Trophoblast cell (in vitro differentiated cells and primary cell): ENCODE measurements around the gene KIRREL3.

ENCODE experiments used
- DNase-seq, 2 donors: peaks; one replicate each; pipeline ENCODE4 v3.0.0-alpha.2; 2016
- H2AFZ ChIP-seq: 2 replicates; pipeline ENCODE4 v1.6.1; 2013; ENCODE audit warnings: low read length, moderate library complexity, mild to moderate bottlenecking; ENCODE audit not compliant: insufficient read depth, poor library complexity
- H2AK5ac ChIP-seq: 2 replicates; pipeline ENCODE4 v1.6.1; 2013; ENCODE audit warnings: mild to moderate bottlenecking, low read length
- H2BK120ac ChIP-seq: 2 replicates; pipeline ENCODE4 v1.6.1; 2013; ENCODE audit warnings: low read length, mild to moderate bottlenecking, moderate library complexity; ENCODE audit not compliant: insufficient read depth, poor library complexity
- H2BK12ac ChIP-seq: 2 replicates; pipeline ENCODE4 v1.6.1; 2013; ENCODE audit warnings: mild to moderate bottlenecking, low read length, moderate library complexity
- H2BK5ac ChIP-seq: 2 replicates; pipeline ENCODE4 v1.6.1; 2013; ENCODE audit warnings: low read length, low read depth, moderate library complexity, mild to moderate bottlenecking; ENCODE audit not compliant: poor library complexity
- H3K14ac ChIP-seq: 2 replicates; pipeline ENCODE4 v1.6.1; 2013; ENCODE audit warnings: mild to moderate bottlenecking, low read length
- H3K18ac ChIP-seq: 2 replicates; pipeline ENCODE4 v1.6.1; 2013; ENCODE audit warnings: mild to moderate bottlenecking, low read length
- H3K23ac ChIP-seq: 2 replicates; pipeline ENCODE4 v1.6.1; 2013; ENCODE audit warnings: low read length
- H3K27ac ChIP-seq: 2 replicates; pipeline ENCODE4 v1.5.1; 2013; ENCODE audit warnings: low read depth, mild to moderate bottlenecking, inconsistent platforms, low read length, moderate library complexity
- H3K27me3 ChIP-seq: 2 replicates; pipeline ENCODE4 v1.6.1; 2013; ENCODE audit warnings: inconsistent platforms, mild to moderate bottlenecking, low read length, moderate library complexity; ENCODE audit not compliant: insufficient read depth
- H3K36me3 ChIP-seq, 2 experiments: 1 replicate in 1 of 2; 2 replicates in 1 of 2; pipeline ENCODE4 v1.6.1; 2013; ENCODE audit warnings: low read length in 2 of 2, mild to moderate bottlenecking in 2 of 2, moderate library complexity in 1 of 2; ENCODE audit not compliant: insufficient read depth in 2 of 2, control insufficient read depth in 1 of 2
- H3K4ac ChIP-seq: 2 replicates; pipeline ENCODE4 v1.6.1; 2013; ENCODE audit warnings: low read depth, mild to moderate bottlenecking, low read length, moderate library complexity
- H3K4me1 ChIP-seq, 2 experiments: 1 replicate in 1 of 2; 2 replicates in 1 of 2; pipeline ENCODE4 v1.6.1; 2013; ENCODE audit warnings: low read length in 2 of 2, mild to moderate bottlenecking in 2 of 2, moderate library complexity in 1 of 2; ENCODE audit not compliant: insufficient read depth in 2 of 2, control insufficient read depth in 1 of 2
- H3K4me2 ChIP-seq: 2 replicates; pipeline ENCODE4 v1.6.1; 2013; ENCODE audit warnings: inconsistent platforms, mild to moderate bottlenecking, low read length, moderate library complexity
- H3K4me3 ChIP-seq: 2 replicates; pipeline ENCODE4 v1.5.1; 2013; ENCODE audit warnings: mild to moderate bottlenecking, low read depth, low read length, inconsistent platforms
- H3K79me1 ChIP-seq: one replicate; pipeline ENCODE4 v1.6.1; 2013; ENCODE audit warnings: low read length
- H3K79me2 ChIP-seq: 2 replicates; pipeline ENCODE4 v1.6.1; 2013; ENCODE audit warnings: low read length, mild to moderate bottlenecking; ENCODE audit not compliant: control insufficient read depth, insufficient read depth, poor library complexity
- H3K9ac ChIP-seq: 2 replicates; pipeline ENCODE4 v1.6.1; 2013; ENCODE audit warnings: mild to moderate bottlenecking, low read length
- H3K9me3 ChIP-seq: 2 replicates; pipeline ENCODE4 v1.6.1; 2013; ENCODE audit warnings: low read depth, mild to moderate bottlenecking, control low read depth, inconsistent platforms, low read length; ENCODE audit not compliant: insufficient read depth
- H4K12ac ChIP-seq: 2 replicates; pipeline ENCODE4 v1.6.1; 2013; ENCODE audit warnings: low read depth, mild to moderate bottlenecking, low read length, moderate library complexity
- H4K8ac ChIP-seq: 2 replicates; pipeline ENCODE4 v1.6.1; 2013; ENCODE audit warnings: low read depth, mild to moderate bottlenecking, low read length, moderate library complexity
- H4K91ac ChIP-seq: one replicate; pipeline ENCODE4 v1.6.1; 2013; ENCODE audit warnings: low read depth, mild to moderate bottlenecking, low read length, moderate library complexity
- WGBS: extraction: QIAGEN DNeasy Blood & Tissue Kit; methylation state at CpG from one replicate; pipeline ENCODE4 v1.1.7; 2013; ENCODE audit warnings: missing lambda C conversion rate; ENCODE audit not compliant: insufficient read length, insufficient coverage; ENCODE audit errors: extremely low coverage; 5-methylcytosine and 5-hydroxymethylcytosine counted together

The KIRREL3 gene

DNA sequence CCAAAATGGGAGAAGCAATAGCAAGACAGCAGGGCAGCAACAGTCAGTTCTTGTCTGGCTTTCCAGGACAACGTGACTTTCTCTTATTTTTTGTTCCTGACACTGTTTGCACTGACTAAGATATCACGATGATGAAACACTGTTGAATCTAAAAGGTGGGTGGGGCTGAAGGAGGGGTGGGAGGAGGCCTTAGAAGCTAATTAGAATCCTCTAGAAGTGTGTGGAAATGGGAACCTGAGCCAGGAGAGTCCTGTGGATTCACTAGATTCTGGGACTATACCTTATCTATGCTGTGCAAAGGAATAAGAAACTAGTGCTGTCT is 344.8 kb downstream of the KIRREL3 start:
- no peaks in the 10 kb centered on the region for H3K9me3 ChIP-seq
- no peak overlapping the region for H4K12ac ChIP-seq
- H4K8ac ChIP-seq, result no peak overlapping the region
- H2BK5ac ChIP-seq, result no peak overlapping the region
- H2BK120ac ChIP-seq, result no peak overlapping the region
- no peak overlapping the region for H3K4ac ChIP-seq
- no peaks in the 10 kb centered on the region for H3K27me3 ChIP-seq
- H3K4me2 ChIP-seq, result no peak overlapping the region
- no peaks in the 10 kb centered on the region for H3K79me2 ChIP-seq
- H4K91ac ChIP-seq, result no peak overlapping the region
- H2BK12ac ChIP-seq, result no peak overlapping the region
- no peak overlapping the region for H2AK5ac ChIP-seq
- no peak overlapping the region for H3K27ac ChIP-seq
- no peak for DNase-seq
- H2AFZ ChIP-seq, result no peak overlapping the region
- H3K14ac ChIP-seq, result no peak overlapping the region
- WGBS, result no CpG with 5 or more reads among the region's 2 CpGs
- no peak overlapping the region for H3K4me3 ChIP-seq
- no peaks in the 10 kb centered on the region for H3K36me3 ChIP-seq
- H3K79me1 ChIP-seq, result no peaks in the 10 kb centered on the region
- H3K4me1 ChIP-seq, result no peaks in the 10 kb centered on the region
- H3K18ac ChIP-seq, result no peak overlapping the region
- no peak overlapping the region for H3K23ac ChIP-seq
- no peak overlapping the region for H3K9ac ChIP-seq

DNA sequence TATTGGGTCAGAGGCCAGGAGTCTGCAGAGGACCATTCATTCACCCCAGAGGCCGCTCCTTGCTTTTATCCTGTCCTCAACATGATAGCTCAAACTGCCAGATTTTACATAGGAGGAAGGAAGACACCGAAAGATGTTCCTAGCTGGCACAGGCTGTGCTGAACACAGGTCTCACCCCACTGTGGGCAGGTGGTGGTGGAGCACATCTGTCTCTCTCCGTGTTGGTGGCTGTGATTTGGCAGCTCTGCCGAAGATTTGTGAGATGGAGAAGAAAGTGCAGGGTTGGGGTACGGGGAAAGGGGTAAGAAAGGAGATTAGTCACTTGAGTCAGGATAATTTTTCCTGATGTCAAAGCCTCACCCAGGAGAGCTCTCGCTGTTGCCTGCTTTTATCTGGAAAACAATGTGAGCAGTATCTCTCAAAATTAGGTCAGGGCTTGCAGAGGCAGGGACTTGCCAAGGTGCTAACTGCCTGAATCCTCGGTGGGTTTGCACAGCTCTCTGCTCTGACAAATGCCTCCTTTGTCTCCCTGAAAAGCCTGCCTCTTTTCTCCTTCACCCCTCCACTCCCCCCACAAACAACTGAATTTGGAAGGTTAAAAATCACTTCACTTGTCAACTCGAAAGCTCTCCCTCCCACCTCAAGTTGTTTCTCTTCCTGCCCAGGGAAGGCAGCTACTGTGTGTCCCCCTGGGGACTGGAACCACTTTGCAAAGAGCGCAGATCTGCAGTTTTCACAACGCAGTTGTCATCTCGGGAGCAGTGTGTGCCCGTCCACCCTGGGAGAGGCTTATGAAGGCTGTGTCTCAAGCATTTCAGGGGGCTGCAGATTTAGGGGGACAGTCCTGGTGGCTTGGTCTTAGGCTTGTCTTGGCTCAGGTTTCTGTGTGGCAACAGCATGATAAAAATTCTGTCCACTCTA is 345.4 kb downstream of the KIRREL3 start:
- no peaks in the 10 kb centered on the region for H3K9me3 ChIP-seq

DNA sequence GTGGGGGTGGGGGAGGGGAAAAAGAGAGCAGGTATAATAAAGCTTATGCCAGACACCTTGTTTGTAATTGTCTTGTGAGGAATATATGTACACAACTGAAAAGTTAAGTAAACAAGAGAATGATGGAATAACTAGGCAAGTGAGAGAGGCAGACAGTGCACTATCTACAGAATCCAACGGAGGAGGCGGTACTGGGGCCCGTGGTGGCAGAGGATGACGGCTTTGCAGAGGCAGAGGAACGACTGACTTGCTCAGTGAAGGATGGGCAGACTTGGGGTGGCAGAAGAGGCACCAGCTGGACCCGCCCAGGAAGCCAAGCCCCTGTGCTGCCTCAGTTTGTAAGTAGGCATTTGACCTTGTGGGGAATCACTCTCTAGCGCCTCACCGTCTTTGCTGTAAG is 347.5 kb downstream of the KIRREL3 start:
- no peak for DNase-seq
- no peak overlapping the region for H3K4me3 ChIP-seq
- no peak overlapping the region for H3K14ac ChIP-seq
- no peak overlapping the region for H3K27ac ChIP-seq
- no peak overlapping the region for H4K91ac ChIP-seq
- no peaks in the 10 kb centered on the region for H3K9me3 ChIP-seq
- no peak overlapping the region for H4K8ac ChIP-seq
- H2BK5ac ChIP-seq, result no peak overlapping the region
- no CpG with 5 or more reads among the region's 8 CpGs for WGBS
- H2BK12ac ChIP-seq, result no peak overlapping the region
- H3K18ac ChIP-seq, result no peak overlapping the region
- no peaks in the 10 kb centered on the region for H3K79me1 ChIP-seq
- no peak overlapping the region for H4K12ac ChIP-seq
- H3K9ac ChIP-seq, result no peak overlapping the region
- H2BK120ac ChIP-seq, result no peak overlapping the region
- H3K4me2 ChIP-seq, result no peak overlapping the region
- no peak overlapping the region for H3K23ac ChIP-seq
- no peaks in the 10 kb centered on the region for H3K27me3 ChIP-seq
- H2AK5ac ChIP-seq, result no peak overlapping the region
- no peak overlapping the region for H2AFZ ChIP-seq
- no peaks in the 10 kb centered on the region for H3K36me3 ChIP-seq
- no peaks in the 10 kb centered on the region for H3K4me1 ChIP-seq
- H3K79me2 ChIP-seq, result no peaks in the 10 kb centered on the region
- H3K4ac ChIP-seq, result no peak overlapping the region

More for the DNA sequence above, 345.4 kb downstream of the KIRREL3 start:
- Histone ChIP-seq H3K4me2 (no peak overlapping the region), H3K27ac (no peak overlapping the region), H3K36me3 (no peaks in the 10 kb centered on the region), H4K91ac (no peak overlapping the region), H2AFZ (no peak overlapping the region), H3K23ac (no peak overlapping the region), H4K8ac (no peak overlapping the region), H3K27me3 (no peaks in the 10 kb centered on the region), H4K12ac (no peak overlapping the region), H2AK5ac (no peak overlapping the region), H3K79me1 (no peaks in the 10 kb centered on the region), H2BK12ac (no peak overlapping the region), H3K9ac (no peak overlapping the region), H3K14ac (no peak overlapping the region), H2BK5ac (no peak overlapping the region), H3K4ac (no peak overlapping the region), H3K79me2 (no peaks in the 10 kb centered on the region), H3K18ac (no peak overlapping the region), H3K4me3 (no peak overlapping the region), H2BK120ac (no peak overlapping the region), H3K4me1 (no peaks in the 10 kb centered on the region)
- no peak for DNase-seq
- WGBS, result 100% methylated on average over 1 of the region's 12 CpGs

DNA sequence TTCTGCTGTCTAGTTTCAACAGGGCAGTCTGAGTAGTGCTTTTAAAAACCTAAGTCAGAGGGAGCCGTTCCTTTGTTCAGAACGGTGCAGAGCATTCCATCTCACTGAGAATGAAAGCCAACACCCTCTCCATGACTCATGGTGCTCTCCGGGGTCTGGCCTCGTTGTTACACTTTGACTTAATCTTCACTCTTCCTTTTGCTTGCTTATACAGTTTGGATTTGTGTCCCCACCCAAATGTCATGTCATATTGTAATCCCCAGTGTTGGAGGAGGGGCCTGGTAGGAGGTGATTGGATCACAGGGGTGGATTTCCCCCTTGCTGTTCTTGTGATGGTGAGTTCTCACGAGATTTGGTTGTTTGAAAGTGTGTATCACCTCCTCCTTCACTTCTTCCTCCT is 352.8 kb downstream of the KIRREL3 start:
- Histone ChIP-seq H3K79me2 (no peaks in the 10 kb centered on the region), H3K9me3 (no peaks in the 10 kb centered on the region), H2AK5ac (no peak overlapping the region), H2BK5ac (no peak overlapping the region), H3K14ac (no peak overlapping the region), H3K27me3 (no peaks in the 10 kb centered on the region), H2BK12ac (no peak overlapping the region), H3K4me3 (no peak overlapping the region), H4K91ac (no peak overlapping the region), H4K12ac (no peak overlapping the region), H4K8ac (no peak overlapping the region), H3K4me2 (no peak overlapping the region), H3K27ac (no peak overlapping the region), H3K79me1 (no peaks in the 10 kb centered on the region), H3K9ac (no peak overlapping the region), H3K23ac (no peak overlapping the region), H3K4me1 (no peaks in the 10 kb centered on the region), H2BK120ac (no peak overlapping the region), H2AFZ (no peak overlapping the region), H3K18ac (no peak overlapping the region), H3K36me3 (no peaks in the 10 kb centered on the region), H3K4ac (no peak overlapping the region)
- WGBS, result no CpG with 5 or more reads among the region's 5 CpGs
- peak; percentile 53 for DNase-seq
